GM18508 (cell line): ENCODE results near the gene IFT81.

ENCODE experiments used
- ATAC-seq: cut with Tn5 transposase; IDR thresholded peaks from one replicate; pipeline ENCODE4 v1.9.1; 2021; ENCODE audit warnings: moderate number of reproducible peaks; ENCODE audit not compliant: insufficient read depth, unreplicated experiment

The IFT81 gene

GRCh38 chr12:110146986-110147385 lies 22.8 kb downstream of the IFT81 start:
- ATAC-seq = no peak

DNA sequence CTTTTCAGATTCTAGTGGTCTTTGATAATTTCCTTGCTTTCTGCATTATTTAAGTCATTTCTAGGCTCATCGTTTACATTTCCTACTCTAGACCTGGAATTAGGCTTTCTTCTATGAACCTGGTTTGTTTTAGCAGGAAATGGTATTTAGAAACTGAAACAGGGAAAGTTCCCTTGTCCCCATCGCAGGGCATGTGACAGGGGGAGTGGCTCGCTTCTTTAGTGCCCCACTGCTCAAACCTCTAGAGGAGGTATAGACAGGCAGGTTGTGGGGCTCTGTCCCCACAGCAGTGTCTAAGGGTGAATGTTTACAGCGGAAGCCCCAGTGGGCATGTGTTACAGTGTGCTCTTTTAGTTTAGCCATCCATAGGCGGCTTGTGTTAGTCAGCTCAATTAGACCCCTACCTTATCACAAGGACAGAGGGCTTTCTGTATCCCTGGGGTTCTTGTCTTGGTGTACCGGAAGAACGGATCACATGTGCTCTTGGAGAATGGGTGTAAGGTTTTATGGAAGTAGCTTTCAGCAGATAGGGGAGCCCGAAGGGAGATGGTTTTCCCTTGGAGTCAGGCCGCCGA lies 25.0 kb downstream of the IFT81 start:
- ATAC-seq = no peak

GRCh38 chr12:110156766-110157165 lies 32.6 kb downstream of the IFT81 start:
- no peak for ATAC-seq

- ATAC-seq = no peak
These were observed 33.4 kb downstream of the IFT81 start for GRCh38 chr12:110157539-110157938.

GRCh38 chr12:110159671-110160245 lies 35.6 kb downstream of the IFT81 start:
- no peak for ATAC-seq

DNA sequence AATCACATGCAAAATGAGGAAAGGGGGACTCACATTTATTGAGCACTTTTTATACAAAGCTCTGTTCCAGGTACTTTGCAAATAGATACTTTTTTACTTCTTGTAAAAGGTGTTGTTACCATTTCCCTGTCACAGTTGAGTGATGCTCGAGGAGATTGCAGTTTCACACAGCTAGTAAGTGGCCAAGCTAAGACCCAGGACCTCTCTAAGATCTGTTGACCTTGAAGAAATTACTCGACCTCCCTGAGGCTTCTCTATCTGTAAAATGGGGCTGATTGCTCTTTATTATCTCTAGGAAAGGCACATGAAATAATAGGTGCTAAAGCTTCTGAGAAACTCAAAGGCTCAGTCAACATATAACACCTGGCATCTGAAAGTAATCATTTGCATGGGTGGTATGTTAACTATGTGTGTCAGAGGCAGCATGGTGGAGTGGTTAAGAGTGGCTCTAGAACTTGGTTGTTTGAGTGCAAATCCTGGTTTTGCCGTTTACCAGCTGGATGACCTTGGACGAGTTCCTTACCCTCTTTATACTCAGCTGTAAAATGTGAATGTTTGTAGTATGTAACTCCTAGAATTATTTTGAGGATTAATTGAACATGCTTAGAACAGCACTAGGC lies 41.5 kb downstream of the IFT81 start:
- no peak for ATAC-seq

DNA sequence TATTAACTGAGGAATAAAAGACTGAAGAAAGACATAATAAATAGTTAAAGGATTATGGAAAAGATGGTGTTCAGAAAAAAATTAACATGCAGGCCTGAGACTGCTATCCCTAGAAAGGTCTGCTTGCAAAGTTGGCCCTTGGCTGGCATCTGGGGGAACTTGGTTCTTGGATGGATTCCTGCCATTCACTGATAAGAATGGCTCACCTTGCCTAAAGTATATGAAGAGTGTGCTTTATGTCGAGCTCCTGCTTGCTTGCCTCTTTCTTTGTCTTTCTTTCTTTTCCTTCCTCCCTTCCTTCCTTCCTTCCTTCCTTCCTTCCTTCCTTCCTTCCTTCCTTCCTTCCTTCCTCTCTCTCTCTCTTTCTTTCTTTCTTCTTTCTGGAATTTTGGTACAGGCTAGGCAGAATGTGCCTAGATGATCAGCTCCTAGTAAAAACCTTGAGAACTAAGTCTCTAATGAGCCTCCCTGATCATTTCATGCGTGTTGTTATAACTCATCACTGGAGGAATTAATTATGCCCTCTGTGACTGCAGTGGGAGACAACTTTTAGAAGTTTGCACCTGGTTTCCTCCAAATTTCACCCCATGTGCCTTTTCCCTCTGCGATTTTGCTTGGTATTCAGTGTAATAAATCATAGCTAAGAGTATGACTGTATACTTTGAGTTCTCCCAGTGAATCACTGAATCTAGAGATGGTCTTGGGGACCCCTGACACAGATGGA lies 44.7 kb downstream of the IFT81 start:
- no peak for ATAC-seq

GRCh38 chr12:110170535-110171185 lies 46.5 kb downstream of the IFT81 start:
- no peak for ATAC-seq

- no peak for ATAC-seq
These were observed 47.0 kb downstream of the IFT81 start for GRCh38 chr12:110171186-110171538.

DNA sequence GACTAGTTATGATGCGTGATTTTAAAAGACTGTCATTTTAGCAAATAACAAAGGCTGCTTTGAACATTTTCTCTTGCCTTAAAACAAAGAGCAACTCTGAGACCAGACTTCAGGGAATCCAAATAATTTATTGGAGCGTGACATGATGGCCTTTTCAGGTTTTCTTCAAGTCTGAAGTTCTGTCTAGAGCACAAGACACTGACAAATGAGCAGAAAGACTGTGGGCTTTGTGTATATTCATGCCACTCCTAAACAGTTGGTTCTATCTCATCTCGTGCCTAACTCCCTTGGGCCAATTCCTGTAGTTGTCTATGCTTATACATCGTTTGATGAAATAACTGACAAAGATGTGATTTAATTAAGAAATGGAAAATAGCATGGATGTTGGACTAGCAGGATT lies 47.5 kb downstream of the IFT81 start:
- ATAC-seq = no peak

DNA sequence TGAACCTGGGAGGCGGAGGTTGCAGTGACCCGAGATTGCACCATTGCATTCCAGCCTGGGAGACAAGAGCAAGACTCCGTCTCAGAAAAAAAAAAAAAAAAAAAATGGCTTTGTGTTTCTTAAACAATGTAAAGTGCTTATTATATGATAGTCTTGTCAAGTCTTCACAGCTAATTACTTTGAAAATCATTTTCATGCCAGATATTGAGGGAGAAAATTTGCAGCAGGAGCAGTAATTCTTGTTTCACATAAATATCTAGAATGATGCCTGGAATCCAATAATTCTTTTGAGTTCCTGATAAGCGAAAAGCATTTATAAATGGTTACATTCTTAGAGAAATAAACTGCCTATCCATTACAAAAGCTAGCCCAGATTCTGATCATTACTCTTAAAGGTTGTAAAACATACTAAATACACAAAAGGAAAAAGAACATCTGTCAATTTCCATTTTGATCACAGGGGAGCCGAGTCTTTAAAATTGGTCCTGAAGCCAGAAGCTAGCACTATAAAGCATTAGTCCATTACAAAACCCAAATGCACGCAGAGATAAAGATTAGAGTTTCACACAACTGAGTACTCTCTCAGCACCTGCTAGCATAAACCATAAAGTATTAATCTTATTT lies 50.3 kb downstream of the IFT81 start:
- ATAC-seq = no peak

GRCh38 chr12:110175201-110175600 lies 51.0 kb downstream of the IFT81 start:
- no peak for ATAC-seq

- no peak for ATAC-seq
These were observed 52.6 kb downstream of the IFT81 start for GRCh38 chr12:110176745-110177144.

GRCh38 chr12:110179291-110179690 lies 55.1 kb downstream of the IFT81 start:
- no peak for ATAC-seq

DNA sequence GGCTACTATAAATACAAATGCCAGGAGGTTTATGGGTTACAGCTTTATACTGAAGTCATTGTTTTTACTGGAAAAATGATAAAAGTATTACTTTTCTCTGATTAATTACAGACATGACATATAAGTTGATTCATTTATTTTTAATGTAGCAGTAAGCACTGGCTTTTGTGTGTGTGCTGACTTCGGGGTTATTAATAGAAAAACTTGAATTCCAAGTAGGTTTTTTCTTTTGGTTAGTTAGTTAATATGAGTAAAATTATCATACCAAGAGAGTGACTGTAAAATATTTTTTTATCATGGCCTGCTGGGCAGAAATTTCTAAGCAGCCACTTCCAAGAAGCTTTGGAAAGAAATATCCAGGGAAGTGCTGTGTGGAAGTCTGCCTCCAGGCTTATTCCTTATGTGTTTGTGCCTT lies 56.4 kb downstream of the IFT81 start:
- no peak for ATAC-seq

DNA sequence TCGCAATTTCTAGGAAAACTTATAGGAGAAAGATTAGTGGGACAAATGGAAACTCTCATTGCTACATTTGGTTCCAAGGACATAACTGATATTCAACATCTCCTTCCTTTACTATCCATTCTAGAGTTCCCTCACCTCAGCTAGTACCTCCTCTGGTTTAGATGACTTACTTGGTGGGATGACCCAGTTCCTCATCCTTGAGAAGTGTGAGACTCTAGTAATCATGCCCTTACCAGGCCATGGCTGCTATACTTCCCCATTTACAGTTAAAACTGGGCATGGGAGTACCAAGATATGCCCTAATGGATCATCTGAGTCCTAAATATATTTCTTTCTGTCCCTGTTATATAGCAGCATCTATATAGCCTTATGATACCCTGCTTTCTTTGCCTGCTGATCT lies 58.1 kb downstream of the IFT81 start:
- no peak for ATAC-seq

DNA sequence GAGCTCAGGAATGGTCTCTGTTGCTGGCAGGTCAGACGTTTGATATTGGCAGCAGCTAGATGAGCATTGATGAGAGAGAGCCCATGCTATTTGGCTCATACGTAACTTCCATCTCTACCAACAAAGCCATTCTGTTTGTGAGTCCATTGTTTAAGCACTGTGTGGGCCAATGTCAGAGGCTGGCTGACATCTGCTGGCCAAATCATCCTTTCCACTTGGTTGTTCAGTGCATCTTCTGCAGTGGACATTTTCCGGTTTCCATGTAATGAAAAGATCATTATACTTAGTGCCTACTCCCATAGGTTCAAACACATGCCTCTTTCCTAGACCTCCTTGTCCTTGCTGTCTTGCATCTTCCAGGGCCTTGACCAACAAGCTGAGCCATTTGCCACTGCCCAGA lies 59.2 kb downstream of the IFT81 start:
- ATAC-seq = no peak

GRCh38 chr12:110185626-110186025 lies 61.5 kb downstream of the IFT81 start:
- no peak for ATAC-seq

DNA sequence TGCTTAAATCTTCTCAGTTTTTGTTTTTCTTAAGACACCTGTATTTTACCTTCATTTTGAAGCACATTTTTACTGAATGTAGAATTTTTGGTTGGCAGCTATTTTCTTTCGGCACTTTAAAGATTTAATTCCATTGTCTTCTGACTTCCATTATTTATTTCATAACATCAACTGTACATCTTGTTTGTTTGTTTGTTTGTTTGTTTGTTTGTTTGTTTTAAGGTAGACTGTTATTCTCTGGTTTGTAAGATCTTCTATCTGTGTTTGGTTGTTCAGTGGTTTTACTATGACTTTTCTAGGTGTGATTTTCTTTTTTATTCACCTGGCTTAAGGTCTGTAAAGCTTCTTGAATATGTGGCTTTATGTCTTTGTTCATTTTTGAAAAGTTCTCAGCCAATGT lies 61.9 kb downstream of the IFT81 start:
- ATAC-seq = no peak

DNA sequence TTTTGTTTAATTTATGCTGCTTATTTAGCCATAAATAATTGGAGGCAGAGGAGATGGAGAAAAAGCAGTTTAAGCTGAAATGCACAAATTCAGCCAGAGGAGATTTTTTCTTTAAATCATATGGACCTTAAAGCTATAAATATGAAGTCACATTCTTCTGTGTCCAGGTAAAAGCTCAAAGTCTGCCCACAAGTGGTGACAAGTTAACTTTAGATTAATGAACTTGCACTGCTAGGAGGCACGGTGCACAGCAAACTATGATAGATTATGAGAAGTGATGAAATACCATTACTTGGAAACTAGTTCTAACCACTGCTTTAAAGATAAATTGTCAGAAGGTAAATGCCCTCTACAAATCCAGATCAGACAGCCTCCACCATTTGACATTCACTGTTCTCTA lies 69.0 kb downstream of the IFT81 start:
- ATAC-seq = no peak

GRCh38 chr12:110197003-110197402 lies 72.8 kb downstream of the IFT81 start:
- no peak for ATAC-seq
